AG10803 (cell line): ENCODE measurements around the gene EPHX1.
A peak's percentile ranks its signal among the peaks of the same experiment; 100 is the strongest.

ENCODE experiments used
- DNase-seq: peaks from one replicate; pipeline ENCODE4 v3.0.0; 2010; ENCODE audit warnings: low read depth
- H3K4me3 ChIP-seq: 2 replicates; pipeline ENCODE4 v1.5.1; 2011; ENCODE audit warnings: mild to moderate bottlenecking, low read length, control low read depth
- CTCF ChIP-seq: conservative IDR thresholded peaks from 2 replicates; pipeline ENCODE4 v1.5.1; 2011; ENCODE audit warnings: mild to moderate bottlenecking, low read length, control low read depth, inconsistent platforms

The EPHX1 gene

GRCh38 chr1:225815526-225816178, 5.7 kb downstream of the EPHX1 start:
- no peak for DNase-seq
- TF ChIP-seq CTCF, result no peak
- H3K4me3 ChIP-seq, result no peak overlapping the region

DNA sequence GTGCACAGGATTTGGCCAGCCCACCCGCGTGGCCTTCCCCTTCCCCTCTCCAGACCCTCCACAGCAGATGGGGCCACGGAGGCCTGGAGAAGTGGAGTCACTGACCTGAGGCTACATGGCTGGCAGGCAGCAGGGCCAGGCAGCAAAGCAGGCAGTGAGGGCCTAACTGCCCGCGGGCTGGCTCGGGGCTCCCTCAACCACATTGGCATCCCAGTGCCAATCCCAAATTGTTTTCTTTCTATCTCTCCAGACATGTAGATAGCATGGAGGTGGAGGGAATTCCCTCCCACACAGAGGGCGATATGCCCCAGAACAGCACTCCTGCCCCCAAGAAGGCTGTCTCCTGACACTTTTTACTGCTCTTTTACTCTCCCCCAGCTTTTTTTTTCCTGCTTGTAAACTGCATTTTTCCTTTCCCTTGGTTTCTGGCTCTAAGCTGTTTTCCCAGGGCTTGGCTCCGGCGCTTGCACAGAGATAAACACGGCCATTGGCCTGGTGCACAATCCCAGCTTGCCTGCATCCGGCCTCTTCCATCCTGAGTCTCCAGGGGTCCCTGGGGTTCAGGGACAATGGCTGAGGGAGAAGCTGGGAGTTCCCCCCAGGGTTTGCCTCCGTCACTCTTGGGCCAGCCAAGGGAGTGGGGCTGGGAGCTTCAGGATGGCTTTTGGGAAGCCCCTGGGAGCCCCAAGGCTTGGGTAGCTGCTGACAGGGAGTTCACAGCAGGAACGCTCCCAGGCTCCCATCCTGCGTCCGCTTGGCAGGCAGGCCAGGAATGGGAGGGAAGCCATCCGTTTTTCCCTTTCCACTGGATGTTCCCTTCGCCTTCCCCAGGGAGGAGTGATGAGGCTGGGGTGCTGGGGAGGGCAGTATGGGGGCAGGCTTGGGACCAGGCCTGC, 7.0 kb downstream of the EPHX1 start:
- no peak overlapping the region for H3K4me3 ChIP-seq
- peak; percentile 38 for DNase-seq
- no peak for TF ChIP-seq CTCF

DNA sequence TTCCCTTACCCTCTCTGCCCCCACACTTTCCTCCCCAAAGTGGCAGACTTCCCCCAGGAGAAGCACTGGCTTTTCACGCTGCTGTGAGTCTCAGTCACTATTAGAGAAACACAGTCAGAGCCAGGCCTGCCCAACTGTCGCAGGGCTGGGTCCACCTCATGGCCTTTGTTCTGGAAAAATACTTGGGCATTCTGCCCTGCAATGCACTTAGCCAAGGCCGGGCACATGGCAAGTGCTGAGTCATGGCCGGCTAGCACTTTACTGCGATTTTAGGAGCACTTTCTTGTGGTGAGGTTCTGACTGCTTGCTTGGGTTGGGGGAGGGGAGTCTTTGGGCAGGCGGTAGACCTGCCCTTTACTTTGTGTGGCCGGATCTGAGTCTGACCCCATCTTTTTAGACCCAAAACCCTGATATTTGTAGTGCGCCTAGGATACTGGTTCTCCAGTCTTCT, 7.7 kb downstream of the EPHX1 start:
- no peak for TF ChIP-seq CTCF
- DNase-seq, result peak; percentile 95
- no peak overlapping the region for H3K4me3 ChIP-seq

GRCh38 chr1:225818229-225818628, 8.3 kb downstream of the EPHX1 start:
- H3K4me3 ChIP-seq, result no peak overlapping the region
- no peak for DNase-seq
- no peak for TF ChIP-seq CTCF

DNA sequence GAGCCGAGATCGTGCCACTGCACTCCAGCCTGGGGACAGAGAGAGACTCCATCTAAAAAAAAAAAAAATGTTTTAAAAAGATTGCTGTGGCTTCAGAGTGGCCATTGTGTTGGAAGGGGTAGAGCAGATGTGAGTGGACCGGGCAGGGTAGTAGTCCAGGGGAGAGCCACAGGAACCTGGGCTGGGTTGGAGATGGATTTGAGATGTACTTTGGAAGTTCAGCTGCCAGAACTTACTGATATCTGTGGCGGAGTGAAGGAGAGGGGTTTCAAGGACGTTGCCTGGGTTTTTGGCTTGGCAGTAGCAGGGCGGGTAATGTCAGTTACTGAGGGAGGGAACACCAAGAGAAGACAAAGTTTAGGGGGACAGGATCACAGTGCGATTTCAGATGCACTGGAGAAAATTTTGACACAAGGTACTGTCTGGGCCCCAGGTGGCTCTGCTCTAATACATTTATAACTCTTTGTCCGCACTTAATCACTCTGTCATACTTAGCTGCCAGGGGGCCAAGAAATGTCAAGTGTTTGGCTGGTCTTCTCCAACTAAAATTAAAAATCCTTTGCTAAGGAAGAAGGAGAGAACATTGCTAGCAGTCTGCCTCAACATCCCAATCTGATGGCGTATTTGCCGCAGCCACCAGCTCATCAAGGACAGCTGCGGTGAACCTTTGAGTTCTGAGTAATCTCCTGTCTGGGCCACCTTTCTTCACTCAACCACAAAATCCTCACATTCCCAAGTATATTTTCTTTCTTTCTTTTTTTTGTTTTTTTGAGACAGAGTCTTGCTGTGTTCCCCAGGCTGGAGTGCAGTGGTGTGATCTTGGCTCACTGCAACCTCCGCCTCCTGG, 9.6 kb downstream of the EPHX1 start:
- no peak overlapping the region for H3K4me3 ChIP-seq
- TF ChIP-seq CTCF, result no peak
- no peak for DNase-seq

GRCh38 chr1:225820522-225821120, 10.7 kb downstream of the EPHX1 start:
- no peak for DNase-seq
- TF ChIP-seq CTCF, result no peak
- no peak overlapping the region for H3K4me3 ChIP-seq
